ENCODE data around the gene THAP8. TPM values are rescaled to one million over a fixed set of nuclear protein-coding genes. Genes with fewer than 3 reads are reported as not detected.

The THAP8 gene
- total and polyA plus RNA-seq, 2 of the 8 experiments (the other 6 are each of a cell fraction or from before 2014, with no cell fraction given) = 6.0 to 11.1 TPM

DNA sequence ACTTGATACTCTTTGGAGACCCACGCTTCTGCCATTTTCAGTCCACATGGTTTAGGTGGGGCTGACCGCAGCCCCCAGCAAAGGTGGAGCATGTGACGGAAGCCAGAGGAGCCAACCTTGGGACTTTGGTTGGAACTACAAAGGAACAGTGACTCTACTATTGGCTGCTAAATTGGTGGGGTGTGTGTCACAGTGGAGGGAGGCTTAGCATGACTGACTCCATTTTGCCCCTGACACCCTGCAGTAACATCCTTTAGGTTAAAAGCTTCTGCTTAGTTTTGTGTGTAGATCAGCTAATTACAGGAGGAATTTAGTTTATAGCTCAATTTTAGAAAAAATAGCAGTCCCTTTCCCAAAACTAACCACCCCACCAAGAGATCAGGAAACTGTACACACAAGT, 52.5 kb downstream of the THAP8 start (continued):
- TF ChIP-seq, protein P1, sequence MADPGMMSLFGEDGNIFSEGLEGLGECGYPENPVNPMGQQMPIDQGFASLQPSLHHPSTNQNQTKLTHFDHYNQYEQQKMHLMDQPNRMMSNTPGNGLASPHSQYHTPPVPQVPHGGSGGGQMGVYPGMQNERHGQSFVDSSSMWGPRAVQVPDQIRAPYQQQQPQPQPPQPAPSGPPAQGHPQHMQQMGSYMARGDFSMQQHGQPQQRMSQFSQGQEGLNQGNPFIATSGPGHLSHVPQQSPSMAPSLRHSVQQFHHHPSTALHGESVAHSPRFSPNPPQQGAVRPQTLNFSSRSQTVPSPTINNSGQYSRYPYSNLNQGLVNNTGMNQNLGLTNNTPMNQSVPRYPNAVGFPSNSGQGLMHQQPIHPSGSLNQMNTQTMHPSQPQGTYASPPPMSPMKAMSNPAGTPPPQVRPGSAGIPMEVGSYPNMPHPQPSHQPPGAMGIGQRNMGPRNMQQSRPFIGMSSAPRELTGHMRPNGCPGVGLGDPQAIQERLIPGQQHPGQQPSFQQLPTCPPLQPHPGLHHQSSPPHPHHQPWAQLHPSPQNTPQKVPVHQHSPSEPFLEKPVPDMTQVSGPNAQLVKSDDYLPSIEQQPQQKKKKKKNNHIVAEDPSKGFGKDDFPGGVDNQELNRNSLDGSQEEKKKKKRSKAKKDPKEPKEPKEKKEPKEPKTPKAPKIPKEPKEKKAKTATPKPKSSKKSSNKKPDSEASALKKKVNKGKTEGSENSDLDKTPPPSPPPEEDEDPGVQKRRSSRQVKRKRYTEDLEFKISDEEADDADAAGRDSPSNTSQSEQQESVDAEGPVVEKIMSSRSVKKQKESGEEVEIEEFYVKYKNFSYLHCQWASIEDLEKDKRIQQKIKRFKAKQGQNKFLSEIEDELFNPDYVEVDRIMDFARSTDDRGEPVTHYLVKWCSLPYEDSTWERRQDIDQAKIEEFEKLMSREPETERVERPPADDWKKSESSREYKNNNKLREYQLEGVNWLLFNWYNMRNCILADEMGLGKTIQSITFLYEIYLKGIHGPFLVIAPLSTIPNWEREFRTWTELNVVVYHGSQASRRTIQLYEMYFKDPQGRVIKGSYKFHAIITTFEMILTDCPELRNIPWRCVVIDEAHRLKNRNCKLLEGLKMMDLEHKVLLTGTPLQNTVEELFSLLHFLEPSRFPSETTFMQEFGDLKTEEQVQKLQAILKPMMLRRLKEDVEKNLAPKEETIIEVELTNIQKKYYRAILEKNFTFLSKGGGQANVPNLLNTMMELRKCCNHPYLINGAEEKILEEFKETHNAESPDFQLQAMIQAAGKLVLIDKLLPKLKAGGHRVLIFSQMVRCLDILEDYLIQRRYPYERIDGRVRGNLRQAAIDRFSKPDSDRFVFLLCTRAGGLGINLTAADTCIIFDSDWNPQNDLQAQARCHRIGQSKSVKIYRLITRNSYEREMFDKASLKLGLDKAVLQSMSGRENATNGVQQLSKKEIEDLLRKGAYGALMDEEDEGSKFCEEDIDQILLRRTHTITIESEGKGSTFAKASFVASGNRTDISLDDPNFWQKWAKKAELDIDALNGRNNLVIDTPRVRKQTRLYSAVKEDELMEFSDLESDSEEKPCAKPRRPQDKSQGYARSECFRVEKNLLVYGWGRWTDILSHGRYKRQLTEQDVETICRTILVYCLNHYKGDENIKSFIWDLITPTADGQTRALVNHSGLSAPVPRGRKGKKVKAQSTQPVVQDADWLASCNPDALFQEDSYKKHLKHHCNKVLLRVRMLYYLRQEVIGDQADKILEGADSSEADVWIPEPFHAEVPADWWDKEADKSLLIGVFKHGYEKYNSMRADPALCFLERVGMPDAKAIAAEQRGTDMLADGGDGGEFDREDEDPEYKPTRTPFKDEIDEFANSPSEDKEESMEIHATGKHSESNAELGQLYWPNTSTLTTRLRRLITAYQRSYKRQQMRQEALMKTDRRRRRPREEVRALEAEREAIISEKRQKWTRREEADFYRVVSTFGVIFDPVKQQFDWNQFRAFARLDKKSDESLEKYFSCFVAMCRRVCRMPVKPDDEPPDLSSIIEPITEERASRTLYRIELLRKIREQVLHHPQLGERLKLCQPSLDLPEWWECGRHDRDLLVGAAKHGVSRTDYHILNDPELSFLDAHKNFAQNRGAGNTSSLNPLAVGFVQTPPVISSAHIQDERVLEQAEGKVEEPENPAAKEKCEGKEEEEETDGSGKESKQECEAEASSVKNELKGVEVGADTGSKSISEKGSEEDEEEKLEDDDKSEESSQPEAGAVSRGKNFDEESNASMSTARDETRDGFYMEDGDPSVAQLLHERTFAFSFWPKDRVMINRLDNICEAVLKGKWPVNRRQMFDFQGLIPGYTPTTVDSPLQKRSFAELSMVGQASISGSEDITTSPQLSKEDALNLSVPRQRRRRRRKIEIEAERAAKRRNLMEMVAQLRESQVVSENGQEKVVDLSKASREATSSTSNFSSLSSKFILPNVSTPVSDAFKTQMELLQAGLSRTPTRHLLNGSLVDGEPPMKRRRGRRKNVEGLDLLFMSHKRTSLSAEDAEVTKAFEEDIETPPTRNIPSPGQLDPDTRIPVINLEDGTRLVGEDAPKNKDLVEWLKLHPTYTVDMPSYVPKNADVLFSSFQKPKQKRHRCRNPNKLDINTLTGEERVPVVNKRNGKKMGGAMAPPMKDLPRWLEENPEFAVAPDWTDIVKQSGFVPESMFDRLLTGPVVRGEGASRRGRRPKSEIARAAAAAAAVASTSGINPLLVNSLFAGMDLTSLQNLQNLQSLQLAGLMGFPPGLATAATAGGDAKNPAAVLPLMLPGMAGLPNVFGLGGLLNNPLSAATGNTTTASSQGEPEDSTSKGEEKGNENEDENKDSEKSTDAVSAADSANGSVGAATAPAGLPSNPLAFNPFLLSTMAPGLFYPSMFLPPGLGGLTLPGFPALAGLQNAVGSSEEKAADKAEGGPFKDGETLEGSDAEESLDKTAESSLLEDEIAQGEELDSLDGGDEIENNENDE (IDR thresholded peaks at IDR 0.05; ENCODE audit: insufficient replicate concordance, low read length) = no peak
- TF ChIP-seq TEAD4 (IDR thresholded peaks at IDR 0.05; ENCODE audit: low read depth, low read length) = no peak
- no peak for TF ChIP-seq EGR1 (IDR thresholded peaks at IDR 0.05; ENCODE audit: borderline replicate concordance, low read depth, low read length)
- TF ChIP-seq, protein P2, sequence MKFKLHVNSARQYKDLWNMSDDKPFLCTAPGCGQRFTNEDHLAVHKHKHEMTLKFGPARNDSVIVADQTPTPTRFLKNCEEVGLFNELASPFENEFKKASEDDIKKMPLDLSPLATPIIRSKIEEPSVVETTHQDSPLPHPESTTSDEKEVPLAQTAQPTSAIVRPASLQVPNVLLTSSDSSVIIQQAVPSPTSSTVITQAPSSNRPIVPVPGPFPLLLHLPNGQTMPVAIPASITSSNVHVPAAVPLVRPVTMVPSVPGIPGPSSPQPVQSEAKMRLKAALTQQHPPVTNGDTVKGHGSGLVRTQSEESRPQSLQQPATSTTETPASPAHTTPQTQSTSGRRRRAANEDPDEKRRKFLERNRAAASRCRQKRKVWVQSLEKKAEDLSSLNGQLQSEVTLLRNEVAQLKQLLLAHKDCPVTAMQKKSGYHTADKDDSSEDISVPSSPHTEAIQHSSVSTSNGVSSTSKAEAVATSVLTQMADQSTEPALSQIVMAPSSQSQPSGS (IDR thresholded peaks at IDR 0.05; ENCODE audit: low read length) = no peak

Data from H1 (cell line).